ENCODE data around the gene ZNF827.

The ZNF827 gene, protein sequence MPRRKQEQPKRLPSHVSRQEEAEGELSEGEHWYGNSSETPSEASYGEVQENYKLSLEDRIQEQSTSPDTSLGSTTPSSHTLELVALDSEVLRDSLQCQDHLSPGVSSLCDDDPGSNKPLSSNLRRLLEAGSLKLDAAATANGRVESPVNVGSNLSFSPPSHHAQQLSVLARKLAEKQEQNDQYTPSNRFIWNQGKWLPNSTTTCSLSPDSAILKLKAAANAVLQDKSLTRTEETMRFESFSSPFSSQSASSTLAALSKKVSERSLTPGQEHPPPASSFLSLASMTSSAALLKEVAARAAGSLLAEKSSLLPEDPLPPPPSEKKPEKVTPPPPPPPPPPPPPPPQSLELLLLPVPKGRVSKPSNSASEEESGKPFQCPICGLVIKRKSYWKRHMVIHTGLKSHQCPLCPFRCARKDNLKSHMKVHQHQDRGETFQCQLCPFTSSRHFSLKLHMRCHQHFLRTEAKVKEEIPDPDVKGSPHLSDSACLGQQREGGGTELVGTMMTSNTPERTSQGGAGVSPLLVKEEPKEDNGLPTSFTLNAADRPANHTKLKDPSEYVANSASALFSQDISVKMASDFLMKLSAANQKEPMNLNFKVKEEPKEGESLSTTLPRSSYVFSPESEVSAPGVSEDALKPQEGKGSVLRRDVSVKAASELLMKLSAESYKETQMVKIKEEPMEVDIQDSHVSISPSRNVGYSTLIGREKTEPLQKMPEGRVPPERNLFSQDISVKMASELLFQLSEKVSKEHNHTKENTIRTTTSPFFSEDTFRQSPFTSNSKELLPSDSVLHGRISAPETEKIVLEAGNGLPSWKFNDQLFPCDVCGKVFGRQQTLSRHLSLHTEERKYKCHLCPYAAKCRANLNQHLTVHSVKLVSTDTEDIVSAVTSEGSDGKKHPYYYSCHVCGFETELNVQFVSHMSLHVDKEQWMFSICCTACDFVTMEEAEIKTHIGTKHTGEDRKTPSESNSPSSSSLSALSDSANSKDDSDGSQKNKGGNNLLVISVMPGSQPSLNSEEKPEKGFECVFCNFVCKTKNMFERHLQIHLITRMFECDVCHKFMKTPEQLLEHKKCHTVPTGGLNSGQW

DNA sequence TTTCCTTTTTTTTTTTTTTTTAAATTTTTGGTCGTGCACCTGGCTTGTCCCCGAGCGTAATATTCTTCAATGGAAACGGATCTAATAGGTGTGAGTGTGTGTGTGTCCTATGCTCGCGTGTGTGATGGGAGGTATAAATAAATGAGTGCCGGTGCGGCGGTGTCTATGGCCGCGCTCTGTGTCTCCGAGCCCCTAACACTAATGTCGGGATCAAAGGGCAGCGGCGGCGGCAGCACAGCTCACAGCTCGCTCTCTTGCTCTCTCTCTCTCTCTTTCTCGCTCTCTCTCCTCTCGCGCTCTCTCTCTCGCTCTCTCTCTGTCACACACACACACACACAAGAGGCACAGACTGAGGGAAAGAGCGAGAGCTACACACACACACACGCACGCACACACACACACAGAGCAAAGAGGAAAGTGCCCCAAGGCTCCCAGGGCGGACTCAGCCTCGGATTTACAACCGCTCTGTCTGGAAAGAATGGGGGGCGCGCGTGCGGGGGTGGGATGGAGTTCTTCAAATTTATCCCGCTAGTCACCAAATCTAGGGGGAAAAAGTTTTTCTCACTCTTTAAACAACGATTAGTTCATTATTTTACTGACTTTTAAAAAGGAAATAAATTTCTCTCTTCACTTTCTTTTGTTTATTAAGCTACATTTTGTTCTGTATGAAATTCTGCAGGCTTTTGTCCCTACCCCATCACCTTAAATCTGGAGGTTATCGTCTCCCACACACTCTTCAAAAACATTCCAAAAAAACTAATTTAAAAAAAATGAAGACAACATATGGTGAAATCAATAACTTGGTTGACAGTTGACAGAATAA is at the start of gene ZNF827:
TSS of gene ZNF827 (minus strand) at position 206 of the 823 bp plus-strand sequence. CDS start 416 bp downstream, outside the sequence.
- DNase-seq (ENCODE audit: low read depth in 4 of 4, low spot score in 1 of 4) = peak; percentile 6 to 36 (median 22)

DNA sequence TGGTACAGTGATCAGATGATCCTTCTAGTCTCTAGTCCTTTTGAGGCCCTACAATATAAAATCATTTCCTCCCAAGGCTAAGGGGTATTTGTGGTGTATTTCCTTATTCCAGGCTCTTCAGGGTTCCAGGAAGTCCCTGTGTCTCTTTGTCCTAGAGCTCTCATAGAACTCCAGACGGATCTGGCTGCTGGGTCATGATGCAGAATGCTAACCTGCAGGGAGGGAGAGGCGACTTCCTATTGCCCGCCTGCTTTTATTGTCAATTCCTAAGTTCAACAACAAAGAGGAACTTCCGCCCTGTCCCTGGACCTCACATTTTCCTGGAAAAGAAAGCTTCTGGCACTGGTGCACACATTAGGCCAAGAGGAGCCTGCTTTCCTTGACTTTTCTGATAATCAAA is 45.9 kb upstream of the ZNF827 start:
- DNase-seq (ENCODE audit: low read depth in 4 of 4, low spot score in 1 of 4) = no peak

DNA sequence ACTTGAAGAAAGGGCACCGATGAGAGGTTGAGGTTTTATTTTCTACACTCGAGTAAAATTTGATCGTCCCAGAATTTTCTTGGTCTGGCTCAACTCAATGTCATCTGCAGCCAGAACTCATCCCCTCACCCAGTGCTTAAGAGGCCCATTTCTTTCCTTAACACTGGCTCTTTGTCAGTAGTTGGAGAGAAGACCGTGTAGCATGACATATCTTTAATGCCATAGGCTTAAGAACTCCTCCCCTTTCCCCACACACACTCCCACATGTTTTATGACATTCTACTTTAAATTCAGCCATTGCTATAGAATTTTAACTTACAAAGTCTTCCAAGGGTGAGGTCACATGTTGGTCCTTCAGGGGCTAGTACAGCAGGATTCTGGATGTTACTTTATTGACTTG is 44.2 kb upstream of the ZNF827 start:
- no peak for DNase-seq (ENCODE audit: low read depth in 4 of 4, low spot score in 1 of 4)

DNA sequence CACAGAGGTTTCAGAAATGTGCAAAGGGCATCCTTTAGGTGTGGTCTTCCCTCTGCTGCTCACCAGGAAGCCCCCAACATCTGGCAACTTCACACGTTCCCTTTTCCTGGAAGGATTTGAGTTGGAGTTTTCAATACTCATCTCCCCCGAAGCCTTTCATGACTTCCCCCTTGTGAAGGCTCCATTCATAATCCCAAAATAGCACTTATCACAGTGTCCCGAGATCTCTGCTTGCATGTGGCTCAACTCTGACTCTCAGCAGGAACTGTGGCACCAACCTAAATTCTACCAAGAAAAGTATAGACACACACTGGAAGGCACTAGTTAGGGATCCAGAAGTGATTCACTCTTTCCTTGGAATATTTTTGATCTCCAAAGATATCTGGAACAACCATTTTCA is 40.5 kb upstream of the ZNF827 start:
- DNase-seq (ENCODE audit: low read depth in 4 of 4, low spot score in 1 of 4) = no peak

DNA sequence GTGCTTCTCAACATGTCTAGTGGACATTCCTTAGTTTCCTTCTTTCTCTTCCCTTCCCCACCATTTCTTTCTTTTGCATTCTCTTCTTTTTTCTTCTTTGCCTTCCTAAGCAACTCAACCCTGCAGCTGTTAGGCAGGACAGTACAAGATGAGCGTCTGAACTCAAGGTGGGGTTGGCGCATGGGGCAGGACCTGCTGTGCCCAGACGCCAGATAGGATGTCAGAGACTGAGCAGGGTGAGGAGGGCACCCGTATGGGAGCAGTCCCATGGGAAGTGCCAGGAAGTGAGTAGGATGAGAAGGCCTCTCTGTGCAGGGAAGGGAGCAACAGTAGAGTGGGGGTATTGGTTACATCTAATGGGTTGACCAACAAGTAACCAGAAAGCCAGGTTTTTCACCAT is 38.1 kb upstream of the ZNF827 start:
- DNase-seq (ENCODE audit: low read depth in 4 of 4, low spot score in 1 of 4) = no peak

DNA sequence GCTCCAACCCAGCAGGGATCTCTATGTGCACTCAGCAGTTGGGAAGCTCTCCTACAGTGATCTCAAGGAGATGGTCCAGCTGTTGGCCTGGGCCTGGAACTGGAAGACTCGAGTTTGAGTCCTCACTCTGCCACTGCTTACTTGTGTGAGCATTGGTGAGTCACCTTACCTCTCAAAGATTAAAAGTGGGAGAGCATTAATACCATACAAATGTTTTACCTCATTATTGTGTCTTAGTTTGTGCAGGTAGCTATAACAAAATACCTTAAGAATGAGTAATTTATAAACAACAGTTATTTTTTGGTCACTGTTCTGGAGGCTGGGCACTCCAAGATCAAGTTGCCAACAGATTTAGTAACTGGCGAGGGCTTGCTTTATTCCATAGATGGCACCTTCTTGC is 21.4 kb upstream of the ZNF827 start:
- DNase-seq (ENCODE audit: low read depth in 4 of 4, low spot score in 1 of 4) = no peak

DNA sequence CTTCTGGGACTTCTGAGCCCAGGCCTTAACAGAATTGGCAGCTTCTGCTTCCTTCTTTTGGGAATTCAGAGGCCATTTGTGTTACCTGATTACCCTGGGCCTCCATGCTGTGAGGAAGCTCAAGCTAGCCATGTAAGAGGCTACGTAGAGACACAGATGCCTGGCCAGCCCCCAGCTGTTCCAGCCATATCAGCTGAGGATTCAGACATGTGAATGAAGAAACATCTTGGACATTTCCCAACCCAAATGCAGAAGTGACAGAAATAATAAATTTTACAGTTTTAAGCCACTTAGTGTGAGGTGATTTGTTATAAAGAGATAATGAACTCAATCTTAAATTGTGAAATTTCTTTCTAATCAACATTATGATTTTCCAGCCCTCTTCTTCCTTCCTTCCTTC is 18.7 kb upstream of the ZNF827 start:
- DNase-seq (ENCODE audit: low read depth in 4 of 4, low spot score in 1 of 4) = no peak

DNA sequence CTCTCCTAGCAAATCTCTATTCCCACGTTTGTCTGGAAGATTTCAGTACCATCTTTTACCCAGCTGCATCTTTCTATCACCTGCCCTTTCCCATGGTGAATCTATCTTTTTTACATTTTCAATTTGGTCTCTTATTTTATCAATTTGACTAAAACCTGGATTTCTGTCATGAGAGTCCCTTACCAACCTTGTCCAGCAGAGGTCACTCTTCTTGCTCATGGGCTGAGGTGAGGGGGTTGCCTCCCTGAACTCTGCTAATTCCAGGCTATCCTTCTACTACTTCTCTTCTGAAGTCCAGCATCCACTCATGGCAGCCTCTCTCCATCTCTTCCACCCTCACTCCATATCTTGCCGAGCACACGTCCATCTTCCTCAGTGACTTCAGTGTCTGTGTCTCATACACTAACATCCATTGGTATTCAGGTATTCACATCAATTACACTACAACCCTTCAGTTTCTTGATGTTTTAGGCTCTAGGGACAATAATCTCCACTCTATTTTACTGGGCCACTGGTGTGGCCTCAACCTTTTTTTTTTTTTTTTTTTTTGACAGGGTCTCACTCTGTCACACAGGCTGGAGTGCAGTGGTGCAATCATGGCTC is 17.8 kb upstream of the ZNF827 start:
- peak in 3 of 4 experiments; percentile 21 to 22 (median 22) for DNase-seq (ENCODE audit: low read depth in 4 of 4, low spot score in 1 of 4)

DNA sequence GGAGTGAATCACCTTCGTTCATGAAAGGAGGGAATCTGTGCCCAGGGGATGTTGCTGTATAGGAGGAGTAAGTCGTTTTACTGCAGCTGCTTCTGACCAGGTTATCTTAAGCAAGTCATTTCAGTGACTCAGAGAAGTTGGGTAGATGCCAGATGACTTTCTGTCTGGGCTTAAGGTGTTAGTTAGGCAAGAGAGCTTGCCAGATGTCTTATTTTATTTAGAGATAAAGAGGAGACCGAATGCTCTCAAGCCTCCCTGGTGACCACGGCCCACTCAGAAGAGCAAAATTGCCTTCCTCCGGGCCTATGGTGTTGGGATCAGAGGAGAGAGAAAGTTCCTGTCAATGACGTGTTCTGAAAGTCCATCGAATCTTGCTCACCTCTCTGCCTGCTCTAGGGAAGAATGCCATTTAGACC is 16.3 kb upstream of the ZNF827 start:
- no peak for DNase-seq (ENCODE audit: low read depth in 4 of 4, low spot score in 1 of 4)

DNA sequence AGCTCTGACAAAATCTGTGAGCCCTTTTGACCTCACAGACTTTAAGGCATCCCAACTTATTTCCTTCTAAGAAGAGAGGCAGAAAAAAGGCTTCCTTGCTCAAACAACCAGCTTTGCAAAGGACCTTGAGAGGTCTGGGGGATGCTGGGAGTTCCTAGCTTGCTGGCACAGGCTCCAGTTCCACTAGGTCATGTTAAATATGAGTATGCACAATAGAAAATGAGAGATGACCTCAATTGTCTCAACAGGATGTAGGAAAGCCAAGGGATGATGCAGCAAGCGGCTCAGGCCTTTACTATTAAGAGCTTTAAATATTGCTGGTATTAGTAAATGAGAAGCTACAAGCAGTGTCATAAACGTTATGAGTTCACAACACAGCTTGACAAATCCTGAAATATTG is 13.3 kb upstream of the ZNF827 start:
- DNase-seq (ENCODE audit: low read depth in 4 of 4, low spot score in 1 of 4) = no peak

DNA sequence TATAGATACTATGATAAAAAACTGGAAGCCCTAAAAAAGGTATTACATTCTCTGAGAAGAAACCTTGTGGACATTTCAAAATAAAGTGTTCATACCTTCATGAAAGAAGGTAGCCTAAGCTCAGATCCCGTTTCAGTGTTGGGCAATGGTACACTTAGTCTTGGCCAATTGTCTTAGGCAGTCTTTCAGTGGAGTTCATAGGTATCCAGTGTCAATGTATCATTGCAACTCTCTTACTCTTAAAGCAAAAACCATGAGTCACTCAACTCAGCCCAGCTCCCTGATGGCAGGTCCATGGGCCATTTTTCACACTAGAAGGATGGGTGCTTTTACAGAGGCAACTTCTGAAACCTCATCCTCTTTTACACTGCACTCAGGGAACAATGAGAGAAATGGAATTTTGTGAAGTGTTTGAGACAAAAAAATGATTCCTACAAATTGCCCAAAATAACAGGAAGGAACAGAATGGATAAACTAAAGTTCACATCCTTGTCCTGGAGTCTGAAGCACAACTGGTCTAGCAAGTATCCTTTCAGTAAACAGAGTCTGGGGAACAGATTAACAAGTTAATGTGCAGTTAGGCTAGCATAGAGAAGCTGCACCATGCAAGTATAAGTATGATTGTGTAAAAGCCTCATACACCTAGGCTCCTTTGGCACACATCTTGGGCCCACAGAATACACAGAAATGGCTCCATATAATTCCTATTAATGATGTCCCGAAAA is 7.0 kb upstream of the ZNF827 start:
- no peak for DNase-seq (ENCODE audit: low read depth in 4 of 4, low spot score in 1 of 4)

DNA sequence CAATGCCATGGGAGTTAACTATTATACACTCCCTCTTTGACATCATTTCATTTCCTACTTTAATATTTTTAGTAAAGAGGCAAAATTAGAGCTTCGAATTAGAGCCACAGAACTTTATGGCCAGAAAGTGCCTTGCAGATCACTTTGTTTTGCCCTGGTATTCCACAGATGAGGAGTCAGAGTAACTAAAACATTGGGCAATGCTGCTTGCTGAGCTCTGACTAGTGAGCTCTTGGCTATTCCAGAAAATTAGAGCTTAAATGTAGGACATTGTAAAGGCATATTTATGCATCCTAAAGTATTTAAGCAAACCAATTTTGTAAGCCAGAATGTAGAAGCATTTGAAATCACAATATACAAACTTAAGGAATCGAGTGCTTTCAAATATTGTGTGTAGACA is 6.3 kb upstream of the ZNF827 start:
- no peak for DNase-seq (ENCODE audit: low read depth in 4 of 4, low spot score in 1 of 4)

DNA sequence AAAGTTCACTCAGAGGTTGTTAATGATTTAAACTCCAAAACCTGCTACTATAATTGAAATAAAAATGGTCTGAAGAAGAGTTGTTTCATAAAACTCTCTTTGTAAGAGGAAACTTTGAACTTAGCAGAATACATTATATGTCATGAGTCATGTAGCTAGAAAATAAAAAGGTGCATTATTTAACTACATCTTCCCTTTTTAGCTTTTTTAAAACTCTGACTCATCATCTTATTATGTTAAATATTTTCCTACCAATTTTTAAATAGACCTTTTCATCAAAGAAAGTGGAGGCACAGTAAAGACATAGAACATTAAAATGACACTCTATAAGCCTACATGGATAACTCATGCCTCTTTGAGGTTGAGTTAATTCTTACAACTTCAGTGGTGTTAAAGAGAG is 1.2 kb upstream of the ZNF827 start:
- no peak for DNase-seq (ENCODE audit: low read depth in 4 of 4, low spot score in 1 of 4)

DNA sequence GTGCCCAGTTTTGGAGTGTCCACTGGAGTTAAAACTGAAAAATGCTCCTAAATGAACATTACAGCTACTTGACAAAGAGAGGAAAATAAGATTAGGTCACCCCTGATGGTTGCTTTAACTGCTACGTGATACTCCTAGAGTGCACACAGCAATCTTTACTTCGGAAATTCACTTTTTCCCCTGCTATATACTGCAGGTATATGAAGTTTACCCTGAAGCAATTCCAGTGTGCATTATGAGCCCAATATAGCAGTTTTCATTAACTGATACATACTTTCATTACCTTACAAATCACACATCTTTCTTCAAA is 773 bp upstream of the ZNF827 start:
- no peak for DNase-seq (ENCODE audit: low read depth in 4 of 4, low spot score in 1 of 4)

DNA sequence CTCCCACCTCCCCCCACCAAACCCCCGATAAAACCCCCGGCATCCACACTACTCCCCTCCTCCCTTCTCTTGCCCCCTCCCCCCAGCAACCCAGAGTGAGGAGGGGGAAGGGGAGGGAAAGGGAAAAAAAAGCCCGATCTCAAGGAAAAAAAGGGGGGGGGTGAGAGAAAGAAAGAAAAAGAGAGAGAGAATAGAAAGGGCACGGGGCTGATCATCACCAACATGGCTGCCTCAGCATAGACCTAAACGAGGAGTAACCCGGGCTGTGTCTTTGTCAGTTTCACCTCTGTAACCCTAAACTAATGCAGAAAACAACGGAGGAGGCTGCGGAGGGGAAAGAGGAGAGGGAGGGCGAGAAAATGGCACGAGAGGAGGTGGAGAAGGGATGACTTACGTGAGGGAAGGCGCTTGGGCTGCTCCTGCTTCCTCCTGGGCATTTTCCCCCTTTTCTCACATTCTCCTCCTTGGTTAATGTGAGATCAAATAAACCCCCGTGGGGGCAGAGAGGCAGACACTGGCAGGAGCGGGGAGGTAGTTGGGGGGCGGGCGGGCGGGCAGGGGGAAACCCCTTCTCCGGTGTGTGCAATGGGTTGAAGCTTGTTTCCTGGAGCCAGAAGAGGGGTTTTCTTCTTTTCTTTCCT is 532 bp downstream of the ZNF827 start:
- peak; percentile 12 to 18 (median 14) for DNase-seq (ENCODE audit: low read depth in 4 of 4, low spot score in 1 of 4)

DNA sequence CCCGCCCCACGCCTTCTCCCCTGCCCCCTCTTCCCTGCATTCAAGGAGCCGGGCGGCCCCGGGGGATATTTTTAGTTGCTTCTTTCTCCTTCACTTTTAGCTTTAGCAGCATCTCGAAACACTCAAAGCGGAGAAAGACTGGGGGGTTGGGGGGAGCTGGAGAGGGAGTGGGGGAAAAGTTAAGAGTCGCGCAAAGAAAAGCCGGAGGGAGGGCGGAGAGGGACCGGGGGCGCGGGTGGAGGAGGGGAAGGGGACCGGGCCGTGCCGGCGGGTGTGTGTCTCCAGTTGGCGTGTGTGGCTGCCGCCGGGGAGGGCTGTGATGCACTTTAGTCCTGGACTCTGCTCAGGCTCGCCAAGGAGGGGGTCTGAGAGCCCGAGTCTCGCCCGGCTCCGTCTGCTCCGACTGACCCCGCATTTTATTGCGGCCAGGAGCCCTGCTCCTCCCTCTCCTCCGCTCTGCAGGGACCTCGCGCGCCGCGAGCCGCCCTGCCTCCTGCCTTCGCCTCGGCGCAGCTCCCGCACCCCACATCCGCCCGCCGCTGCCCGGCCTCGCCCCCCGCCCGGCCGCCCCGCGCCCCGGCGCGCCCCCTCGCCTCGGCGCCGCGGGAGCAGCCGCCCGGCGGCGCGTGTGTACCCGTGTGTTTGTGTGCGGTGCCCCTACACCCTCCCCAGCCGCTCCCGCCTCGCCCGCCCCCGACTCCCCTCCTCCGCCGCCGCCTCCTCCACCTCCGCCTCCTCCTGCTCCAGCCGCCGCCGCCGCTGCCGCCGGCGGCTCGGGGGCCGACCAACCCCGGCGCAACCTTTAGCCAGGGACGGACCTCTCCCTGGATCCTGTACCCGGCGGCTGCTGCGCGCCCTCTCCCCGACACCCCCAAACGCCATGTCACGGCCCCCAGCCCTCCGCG is 1.4 kb downstream of the ZNF827 start:
- peak; percentile 17 to 30 (median 22) for DNase-seq (ENCODE audit: low read depth in 4 of 4, low spot score in 1 of 4)

DNA sequence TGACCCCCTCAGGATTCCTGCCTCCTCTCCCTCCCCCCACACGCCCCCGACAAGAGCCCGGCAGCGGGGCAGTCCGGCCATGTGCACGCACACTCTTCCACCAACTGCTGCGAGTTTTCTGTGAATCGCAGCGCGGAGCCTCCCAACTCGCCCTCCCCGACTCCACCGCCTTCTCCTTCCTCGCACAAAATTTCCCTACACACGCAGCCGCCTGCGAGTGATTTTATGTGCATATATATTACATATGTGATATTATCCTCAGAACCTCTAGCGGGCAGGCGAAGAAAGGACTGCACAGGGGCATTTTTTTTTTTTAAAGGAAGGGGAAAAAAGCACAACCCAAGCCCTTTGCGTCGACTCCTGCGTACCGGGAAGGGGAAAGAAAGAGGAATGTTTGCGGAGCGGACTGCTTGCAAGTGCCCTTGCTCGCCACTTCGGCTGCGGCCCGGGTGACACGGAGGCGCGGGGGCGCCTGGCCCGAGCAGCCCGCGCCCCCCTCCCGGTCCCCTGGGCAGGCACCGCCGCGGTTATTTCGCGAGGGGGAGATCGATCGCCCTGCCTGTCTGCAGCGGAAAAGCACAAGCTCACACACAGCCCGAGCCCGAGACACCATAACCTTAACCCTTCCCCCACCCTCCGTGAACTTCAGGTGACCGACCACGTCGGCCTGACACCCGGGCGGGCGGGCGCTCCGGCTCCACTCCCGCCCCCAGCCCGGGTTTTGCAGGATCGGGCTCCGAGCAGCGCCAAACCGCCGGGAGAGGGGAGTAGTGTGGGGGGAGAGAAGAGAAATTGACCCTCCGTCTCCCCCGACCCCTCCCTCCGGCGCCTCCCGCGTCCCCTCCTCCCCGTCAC is 2.3 kb downstream of the ZNF827 start:
- peak; percentile 20 to 38 (median 24) for DNase-seq (ENCODE audit: low read depth in 4 of 4, low spot score in 1 of 4)
